ENCODE data around the gene KHSRP. TPM values are rescaled to one million over a fixed set of nuclear protein-coding genes. Genes with fewer than 3 reads are reported as not detected.

KHSRP gene
- total and polyA plus RNA-seq, 10 of the 15 experiments (the other 5 are each of a cell fraction or from before 2014, with no cell fraction given) = 4.8 to 440 (median 82.0) TPM

DNA sequence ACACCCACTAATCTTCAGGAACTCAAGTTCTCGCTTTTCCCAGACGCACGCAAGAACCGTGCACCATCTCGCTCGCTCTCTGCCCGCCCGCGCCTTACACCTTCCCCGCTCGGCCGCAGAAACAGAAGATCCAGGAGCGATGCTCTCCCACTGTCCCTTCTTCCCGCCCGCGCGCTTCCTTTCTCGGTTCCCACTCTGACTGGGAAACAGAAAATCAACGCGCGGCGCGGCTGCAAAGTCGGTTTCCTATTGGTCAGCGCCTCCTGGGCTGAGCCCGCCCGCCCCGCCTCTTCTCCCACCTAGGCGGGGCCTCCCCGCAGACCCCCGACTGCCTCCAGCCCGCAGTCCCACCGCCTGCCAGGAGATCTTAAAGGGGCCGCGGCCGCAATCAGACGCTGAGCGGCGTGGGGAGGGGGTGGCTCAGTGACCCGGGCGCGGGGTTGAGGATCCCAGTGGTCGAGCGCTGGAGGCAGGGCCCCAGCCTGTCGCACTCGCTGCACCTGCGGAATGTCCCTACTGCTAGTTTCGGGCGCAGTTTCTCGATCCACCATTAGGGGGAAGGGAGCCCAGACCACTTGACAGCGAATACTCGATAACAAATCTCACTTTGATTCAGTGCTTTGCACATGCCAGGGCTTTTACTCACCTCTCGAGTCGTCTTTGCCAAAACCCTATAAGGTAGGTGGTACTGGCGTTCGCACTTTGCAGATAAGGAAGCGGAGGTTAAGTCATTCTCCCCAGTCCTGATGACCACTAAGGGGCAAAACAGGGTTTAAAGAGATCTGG lies 35.7 kb upstream of the KHSRP start:
- H3K4me2 ChIP-seq (ENCODE audit: control insufficient read depth, insufficient read depth) = peak overlapping the region; percentile 73
- in situ Hi-C loops (cut with MboI) (no loop called here), intact Hi-C loops (cut with micrococcal nuclease; ENCODE audit: unreplicated experiment) (loop anchor here (1.0 kb wide), 1 partner anchor 35 kb away; no protein-coding TSS in a partner anchor)
- H3K9me3 ChIP-seq (replicated peaks; ENCODE audit: control insufficient read depth, insufficient read depth, low read length) = peaks cover 2% of the 10 kb centered on the region; the same call in 1 of the 3 replicates
- H3K36me3 ChIP-seq (ENCODE audit: control insufficient read depth in 2 of 2, insufficient read depth in 2 of 2, low read length in 1 of 2) = peaks cover 3 to 9% of the 10 kb centered on the region in 2 experiments; a peak in 3 of 4 replicates
- peak; percentile 84 for ATAC-seq
- SMC1A ChIA-PET (ENCODE audit: uncharacterized antibody, unreplicated experiment) = interaction anchor here (1.1 kb wide), 1 partner anchor 62 kb away, joined by 3 read pairs; no protein-coding TSS in a partner anchor
- RAD21 ChIA-PET (ENCODE audit: unreplicated experiment) = interaction anchor here (0.6 to 2.1 kb wide), 9 partner anchors 20 to 402 kb away, joined by 3 to 11 read pairs (median 3); partner anchors contain the start of genes CLPP and DENND1C
- POLR2A ChIA-PET = interaction anchor here (0.7 to 1.8 kb wide), 2 partner anchors 21 to 343 kb away, joined by 9 to 10 read pairs; partner anchors contain the start of gene DENND1C
- peaks cover 18% of the 10 kb centered on the region for H3K79me2 ChIP-seq (ENCODE audit: control insufficient read depth, insufficient read depth, low read length)
- TSS peak; percentile 85 for BruUV-seq (replicated peaks)
- under 1% methylated on average over 57 of the region's 57 CpGs for WGBS (ENCODE audit: insufficient coverage, insufficient replicate concordance, low lambda C conversion rate, missing lambda C conversion rate)
- peak; percentile 99 for FAIRE-seq
- peak overlapping the region; percentile 80 for H3K4me3 ChIP-seq
- H4K20me1 ChIP-seq (ENCODE audit: control insufficient read depth, insufficient read depth) = no peaks in the 10 kb centered on the region
- peak; percentile 89 for DNase-seq (ENCODE audit: low read depth, low spot score)
- H3K27me3 ChIP-seq (replicated peaks in 1 of 2; ENCODE audit: control insufficient read depth in 2 of 2, insufficient read depth in 2 of 2, low read length in 1 of 2) = no peaks in the 10 kb centered on the region
- H3K27ac ChIP-seq (ENCODE audit: control insufficient read depth, insufficient read depth) = peak overlapping the region; percentile 94
- CTCF ChIA-PET = interaction anchor here (2.0 kb wide), 1 partner anchor 22 kb away, joined by 7 read pairs; the partner anchor contains the start of gene DENND1C
- H2AFZ ChIP-seq (ENCODE audit: control insufficient read depth, low read depth, low read length) = peak overlapping the region; percentile 81
- H3K4me1 ChIP-seq (ENCODE audit: control insufficient read depth, insufficient read depth, low read length) = peaks cover 10% of the 10 kb centered on the region
- H3K9ac ChIP-seq (ENCODE audit: control insufficient read depth, insufficient read depth, low read length) = peak overlapping the region; percentile 82
- TF ChIP-seq ATF7 (IDR thresholded peaks at IDR 0.05; ENCODE audit: low read depth) (no peak; the same call in 1 of the 2 replicates), LARP7 (IDR thresholded peaks at IDR 0.05) (peak; percentile 25; the same call in 1 of the 2 replicates), POLR2A (IDR thresholded peaks at IDR 0.05; ENCODE audit: low read depth, low read length) (peak; percentile 82), TCF12 (IDR thresholded peaks at IDR 0.05; ENCODE audit: low read depth, low read length) (peak; percentile 68; the same call in 1 of the 2 replicates), JUND (IDR thresholded peaks at IDR 0.05; ENCODE audit: low read depth, low read length) (no peak), FOS (IDR thresholded peaks at IDR 0.05; ENCODE audit: borderline replicate concordance, extremely low read depth, insufficient read length) (no peak), BMI1 (IDR thresholded peaks at IDR 0.05; ENCODE audit: borderline replicate concordance) (no peak), KLF5 (IDR thresholded peaks at IDR 0.05; ENCODE audit: partially characterized antibody) (no peak), SIX5 (IDR thresholded peaks at IDR 0.05; ENCODE audit: low read depth, low read length, severe bottlenecking) (no peak), JUNB (IDR thresholded peaks at IDR 0.05) (peak; percentile 29; the same call in 1 of the 2 replicates), HDAC2 (IDR thresholded peaks at IDR 0.05) (no peak)
- TF ChIP-seq, protein P1, sequence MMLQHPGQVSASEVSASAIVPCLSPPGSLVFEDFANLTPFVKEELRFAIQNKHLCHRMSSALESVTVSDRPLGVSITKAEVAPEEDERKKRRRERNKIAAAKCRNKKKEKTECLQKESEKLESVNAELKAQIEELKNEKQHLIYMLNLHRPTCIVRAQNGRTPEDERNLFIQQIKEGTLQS (IDR thresholded peaks at IDR 0.05; ENCODE audit: borderline replicate concordance, extremely low read depth, low read depth, low read length) = no peak
- TF ChIP-seq, protein P2, sequence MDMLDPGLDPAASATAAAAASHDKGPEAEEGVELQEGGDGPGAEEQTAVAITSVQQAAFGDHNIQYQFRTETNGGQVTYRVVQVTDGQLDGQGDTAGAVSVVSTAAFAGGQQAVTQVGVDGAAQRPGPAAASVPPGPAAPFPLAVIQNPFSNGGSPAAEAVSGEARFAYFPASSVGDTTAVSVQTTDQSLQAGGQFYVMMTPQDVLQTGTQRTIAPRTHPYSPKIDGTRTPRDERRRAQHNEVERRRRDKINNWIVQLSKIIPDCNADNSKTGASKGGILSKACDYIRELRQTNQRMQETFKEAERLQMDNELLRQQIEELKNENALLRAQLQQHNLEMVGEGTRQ (IDR thresholded peaks at IDR 0.05; ENCODE audit: borderline replicate concordance, low read depth, low read length) = no peak
- TF ChIP-seq, protein P3, sequence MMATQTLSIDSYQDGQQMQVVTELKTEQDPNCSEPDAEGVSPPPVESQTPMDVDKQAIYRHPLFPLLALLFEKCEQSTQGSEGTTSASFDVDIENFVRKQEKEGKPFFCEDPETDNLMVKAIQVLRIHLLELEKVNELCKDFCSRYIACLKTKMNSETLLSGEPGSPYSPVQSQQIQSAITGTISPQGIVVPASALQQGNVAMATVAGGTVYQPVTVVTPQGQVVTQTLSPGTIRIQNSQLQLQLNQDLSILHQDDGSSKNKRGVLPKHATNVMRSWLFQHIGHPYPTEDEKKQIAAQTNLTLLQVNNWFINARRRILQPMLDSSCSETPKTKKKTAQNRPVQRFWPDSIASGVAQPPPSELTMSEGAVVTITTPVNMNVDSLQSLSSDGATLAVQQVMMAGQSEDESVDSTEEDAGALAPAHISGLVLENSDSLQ (IDR thresholded peaks at IDR 0.05) = peak; percentile 55
- TF ChIP-seq, protein P4, sequence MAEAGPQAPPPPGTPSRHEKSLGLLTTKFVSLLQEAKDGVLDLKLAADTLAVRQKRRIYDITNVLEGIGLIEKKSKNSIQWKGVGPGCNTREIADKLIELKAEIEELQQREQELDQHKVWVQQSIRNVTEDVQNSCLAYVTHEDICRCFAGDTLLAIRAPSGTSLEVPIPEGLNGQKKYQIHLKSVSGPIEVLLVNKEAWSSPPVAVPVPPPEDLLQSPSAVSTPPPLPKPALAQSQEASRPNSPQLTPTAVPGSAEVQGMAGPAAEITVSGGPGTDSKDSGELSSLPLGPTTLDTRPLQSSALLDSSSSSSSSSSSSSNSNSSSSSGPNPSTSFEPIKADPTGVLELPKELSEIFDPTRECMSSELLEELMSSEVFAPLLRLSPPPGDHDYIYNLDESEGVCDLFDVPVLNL (IDR thresholded peaks at IDR 0.05; ENCODE audit: low read depth, low read length) = peak; percentile 28; the same call in 1 of the 2 replicates
- TF ChIP-seq, protein P5, sequence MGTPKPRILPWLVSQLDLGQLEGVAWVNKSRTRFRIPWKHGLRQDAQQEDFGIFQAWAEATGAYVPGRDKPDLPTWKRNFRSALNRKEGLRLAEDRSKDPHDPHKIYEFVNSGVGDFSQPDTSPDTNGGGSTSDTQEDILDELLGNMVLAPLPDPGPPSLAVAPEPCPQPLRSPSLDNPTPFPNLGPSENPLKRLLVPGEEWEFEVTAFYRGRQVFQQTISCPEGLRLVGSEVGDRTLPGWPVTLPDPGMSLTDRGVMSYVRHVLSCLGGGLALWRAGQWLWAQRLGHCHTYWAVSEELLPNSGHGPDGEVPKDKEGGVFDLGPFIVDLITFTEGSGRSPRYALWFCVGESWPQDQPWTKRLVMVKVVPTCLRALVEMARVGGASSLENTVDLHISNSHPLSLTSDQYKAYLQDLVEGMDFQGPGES (IDR thresholded peaks at IDR 0.05) = no peak

Measured in GM12878 (cell line).